GM12874 (cell line): Measurements from ENCODE around the gene POM121L2.

Source experiments
- TF ChIP-seq, protein P1 (sequence below): IDR thresholded peaks from 2 replicates; pipeline ENCODE4 v1.5.1; 2011; ENCODE audit warnings: low read depth, mild to moderate bottlenecking, control low read depth, low read length, moderate library complexity; ENCODE audit not compliant: insufficient read depth

POM121L2 gene

GRCh38 chr6:27281569-27281968 is 30.5 kb downstream of the POM121L2 start:
- TF ChIP-seq, protein P1, sequence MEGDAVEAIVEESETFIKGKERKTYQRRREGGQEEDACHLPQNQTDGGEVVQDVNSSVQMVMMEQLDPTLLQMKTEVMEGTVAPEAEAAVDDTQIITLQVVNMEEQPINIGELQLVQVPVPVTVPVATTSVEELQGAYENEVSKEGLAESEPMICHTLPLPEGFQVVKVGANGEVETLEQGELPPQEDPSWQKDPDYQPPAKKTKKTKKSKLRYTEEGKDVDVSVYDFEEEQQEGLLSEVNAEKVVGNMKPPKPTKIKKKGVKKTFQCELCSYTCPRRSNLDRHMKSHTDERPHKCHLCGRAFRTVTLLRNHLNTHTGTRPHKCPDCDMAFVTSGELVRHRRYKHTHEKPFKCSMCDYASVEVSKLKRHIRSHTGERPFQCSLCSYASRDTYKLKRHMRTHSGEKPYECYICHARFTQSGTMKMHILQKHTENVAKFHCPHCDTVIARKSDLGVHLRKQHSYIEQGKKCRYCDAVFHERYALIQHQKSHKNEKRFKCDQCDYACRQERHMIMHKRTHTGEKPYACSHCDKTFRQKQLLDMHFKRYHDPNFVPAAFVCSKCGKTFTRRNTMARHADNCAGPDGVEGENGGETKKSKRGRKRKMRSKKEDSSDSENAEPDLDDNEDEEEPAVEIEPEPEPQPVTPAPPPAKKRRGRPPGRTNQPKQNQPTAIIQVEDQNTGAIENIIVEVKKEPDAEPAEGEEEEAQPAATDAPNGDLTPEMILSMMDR: no peak

DNA sequence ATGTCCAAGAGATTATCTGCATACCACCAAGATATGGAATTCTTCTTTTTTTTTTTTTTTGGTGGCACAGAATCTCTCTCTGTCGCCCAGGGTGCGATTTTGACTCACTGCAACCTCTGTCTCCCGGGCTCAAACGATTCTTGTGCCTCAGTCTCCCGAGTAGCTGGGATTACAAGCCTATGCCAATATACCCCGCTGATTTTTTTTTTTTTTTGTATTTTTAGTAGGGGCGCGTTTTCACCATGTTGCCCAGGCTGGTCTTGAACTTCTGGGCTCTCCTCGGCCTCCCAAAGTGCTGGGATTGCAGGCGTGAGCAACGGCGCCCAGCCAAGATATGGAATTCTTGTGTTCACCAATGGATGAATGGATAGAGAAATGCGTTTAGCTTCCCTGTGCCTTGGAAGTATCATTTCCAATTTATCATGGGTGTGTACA is 31.0 kb downstream of the POM121L2 start:
- TF ChIP-seq, protein P1: no peak

GRCh38 chr6:27280540-27281000 is 31.5 kb downstream of the POM121L2 start:
- TF ChIP-seq, protein P1: no peak

- TF ChIP-seq, protein P1: no peak
These were observed 32.0 kb downstream of the POM121L2 start for GRCh38 chr6:27280064-27280539.

GRCh38 chr6:27279513-27280063 is 32.5 kb downstream of the POM121L2 start:
- TF ChIP-seq, protein P1: no peak

DNA sequence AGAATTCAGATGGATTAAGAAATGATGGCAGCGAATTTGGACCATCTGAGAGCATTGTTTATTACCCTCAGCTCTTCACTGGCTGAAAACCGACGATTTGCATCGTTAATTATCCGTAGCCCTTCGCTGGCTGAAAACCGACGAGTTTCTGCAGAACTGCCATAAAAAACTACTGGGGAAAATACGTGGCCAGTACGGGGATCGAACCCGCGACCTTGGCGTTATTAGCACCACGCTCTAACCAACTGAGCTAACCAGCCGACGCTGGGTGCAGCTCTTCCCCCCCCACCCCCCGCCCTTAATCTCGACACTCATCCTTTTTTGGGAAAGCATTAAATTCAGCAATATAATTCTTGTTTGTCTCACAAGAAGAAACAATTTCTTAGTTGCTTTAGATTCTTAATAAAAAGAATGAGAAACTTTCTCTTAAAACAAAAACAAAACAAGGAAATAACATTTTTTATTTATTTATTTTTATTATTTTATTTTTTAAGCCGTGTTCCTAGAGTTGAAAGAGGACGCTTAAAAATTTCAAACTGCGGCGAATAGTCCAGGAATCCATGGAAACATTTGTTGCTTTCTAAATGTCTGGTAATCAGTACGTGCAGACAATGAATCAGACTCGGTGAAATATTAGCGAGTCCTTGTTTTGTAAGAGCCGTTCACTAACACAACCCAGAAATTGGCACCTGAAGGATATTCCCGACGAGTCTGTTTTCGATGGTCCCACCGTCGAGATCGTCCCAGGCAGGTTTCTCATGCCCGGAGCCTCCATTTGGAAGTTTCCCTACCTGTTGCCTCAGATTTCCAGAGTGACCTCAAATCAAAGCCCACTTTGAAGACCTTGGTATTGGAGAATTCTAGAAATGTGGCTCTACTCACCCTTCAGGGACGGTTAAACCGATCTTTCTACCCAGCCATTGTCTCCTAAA is 36.8 kb downstream of the POM121L2 start:
- TF ChIP-seq, protein P1: no peak

- TF ChIP-seq, protein P1: no peak
These were observed 38.3 kb downstream of the POM121L2 start for GRCh38 chr6:27273783-27274182.
